Muscle of leg (tissue), 11 donors: ENCODE results near the gene PEX11G. TPM values are rescaled to one million over a fixed set of nuclear protein-coding genes. Genes with fewer than 3 reads are reported as not detected.
"Not testable (repeated sequence)": the region's sequence is repeated elsewhere in the genome, so short reads cannot be mapped to it uniquely, and the experiment has no call there.

Source experiments
- DNase-seq: peaks from one replicate; pipeline ENCODE4 v3.0.0; 2013
- H3K27ac ChIP-seq: one replicate; pipeline ENCODE4 v1.5.1; 2013; ENCODE audit warnings: mild to moderate bottlenecking, low read length, control low read depth
- H3K27me3 ChIP-seq: one replicate; pipeline ENCODE4 v1.6.1; 2013; ENCODE audit warnings: low read length; ENCODE audit not compliant: control insufficient read depth, insufficient read depth
- H3K36me3 ChIP-seq: one replicate; pipeline ENCODE4 v1.6.1; 2013; ENCODE audit warnings: low read length; ENCODE audit not compliant: control insufficient read depth, insufficient read depth
- H3K4me1 ChIP-seq: one replicate; pipeline ENCODE4 v1.6.1; 2013; ENCODE audit warnings: low read length; ENCODE audit not compliant: control insufficient read depth, insufficient read depth
- H3K4me3 ChIP-seq: one replicate; pipeline ENCODE4 v1.5.1; 2013; ENCODE audit warnings: low read length, control low read depth
- H3K9me3 ChIP-seq: replicated peaks from 2 replicates; pipeline ENCODE4 v1.6.1; 2013; ENCODE audit warnings: low read depth, low read length; ENCODE audit not compliant: control insufficient read depth
- WGBS: methylation state at CpG from one replicate; pipeline ENCODE4 v1.1.5; 2013; ENCODE audit warnings: missing lambda C conversion rate; ENCODE audit not compliant: insufficient coverage; 5-methylcytosine and 5-hydroxymethylcytosine counted together
- polyA plus RNA-seq, 8 donors: library from polyadenylated mRNA; unstranded; fragments of 120-200 nt; gene quantifications; one replicate each; pipeline versions ENCODE4 v1.2.1 to v1.2.3, GENCODE V29; 2013; ENCODE audit warnings: inconsistent platforms in 1 of 8, low replicate concordance in 1 of 8; ENCODE audit not compliant: insufficient read length in 8 of 8, insufficient read depth in 1 of 8
- total RNA-seq: library from RNA; stranded (reverse); fragments of 120-200 nt; gene quantifications from one replicate; pipeline ENCODE4 v1.2.4, GENCODE V29; 2013

The PEX11G gene
- total and polyA plus RNA-seq, 9 donors: 2.0 to 3.9 (median 2.5) TPM

DNA sequence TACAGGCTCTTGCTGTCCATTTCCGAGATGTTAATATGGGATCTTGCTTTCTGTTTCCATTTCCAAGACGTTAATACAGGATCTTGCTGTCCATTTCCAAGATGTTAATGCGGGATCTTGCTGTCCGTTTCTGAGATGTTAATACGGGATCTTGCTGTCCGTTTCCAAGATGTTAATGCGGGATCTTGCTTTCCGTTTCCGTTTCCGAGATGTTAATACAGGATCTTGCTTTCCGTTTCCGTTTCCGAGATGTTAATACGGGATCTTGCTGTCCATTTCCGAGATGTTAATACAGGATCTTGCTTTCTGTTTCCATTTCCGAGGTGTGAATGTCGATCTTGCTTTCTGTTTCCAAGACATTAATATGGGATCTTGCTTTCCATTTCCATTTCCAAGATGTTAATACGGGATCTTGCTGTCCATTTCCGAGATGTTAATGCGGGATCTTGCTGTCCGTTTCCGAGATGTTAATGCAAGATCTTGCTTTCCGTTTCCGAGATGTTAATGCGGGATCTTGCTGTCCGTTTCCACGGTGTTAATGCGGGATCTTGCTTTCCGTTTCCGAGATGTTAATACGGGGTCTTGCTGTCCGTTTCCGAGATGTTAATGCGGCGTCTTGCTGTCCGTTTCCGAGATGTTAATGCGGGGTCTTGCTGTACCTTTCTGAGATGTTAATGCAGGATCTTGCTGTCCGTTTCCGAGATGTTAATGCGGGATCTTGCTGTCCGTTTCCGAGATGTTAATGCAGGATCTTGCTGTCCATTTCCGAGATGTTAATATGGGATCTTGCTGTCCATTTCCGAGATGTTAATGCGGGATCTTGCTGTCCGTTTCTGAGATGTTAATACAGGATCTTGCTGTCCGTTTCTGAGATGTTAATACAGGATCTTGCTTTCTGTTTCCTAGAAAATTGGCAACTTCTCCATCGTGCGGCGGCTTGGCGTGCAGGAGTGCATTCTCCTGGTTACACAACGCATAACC lies 38.3 kb downstream of the PEX11G start:
- no peak overlapping the region for H3K4me3 ChIP-seq
- H3K4me1 ChIP-seq: no peaks in the 10 kb centered on the region
- DNase-seq: peak; percentile 24
- WGBS: 90% methylated on average over 53 of the region's 53 CpGs
- H3K9me3 ChIP-seq: peaks cover 37% of the 10 kb centered on the region
- no peaks in the 10 kb centered on the region for H3K27me3 ChIP-seq
- peaks cover 64% of the 10 kb centered on the region for H3K36me3 ChIP-seq
- no peak overlapping the region for H3K27ac ChIP-seq

DNA sequence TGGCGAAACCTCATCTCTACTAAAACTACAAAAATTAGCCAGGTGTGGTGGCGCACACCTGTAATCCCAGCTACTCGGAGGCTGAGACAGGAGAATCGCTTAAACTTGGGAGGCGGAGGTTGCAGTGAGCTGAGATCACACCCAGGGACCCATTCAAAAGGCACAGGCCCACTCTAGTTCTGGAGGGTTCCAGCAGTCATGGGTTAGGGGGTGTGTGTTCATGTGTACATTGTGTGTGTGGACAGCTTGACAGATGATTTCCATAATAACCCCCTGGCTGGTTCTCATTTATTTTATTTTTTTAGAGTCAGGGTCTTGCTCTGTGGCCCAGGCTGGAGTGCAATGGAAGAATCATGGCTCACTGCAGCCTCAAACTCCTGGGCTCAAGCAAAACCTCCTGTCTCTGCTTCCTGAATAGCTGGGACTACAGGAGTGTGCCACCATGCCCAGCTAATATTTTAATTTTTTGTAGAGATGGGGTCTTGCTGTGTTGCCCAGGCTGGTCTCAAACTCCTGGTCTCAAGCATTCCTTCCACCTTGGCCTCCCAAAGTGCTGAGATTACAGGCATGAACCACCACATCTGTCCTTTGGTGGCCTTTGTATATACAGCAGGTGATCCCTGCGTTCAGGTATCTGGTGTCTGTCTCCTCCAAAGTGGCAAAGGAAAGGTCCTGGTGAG lies 39.3 kb downstream of the PEX11G start:
- Histone ChIP-seq H3K9me3 (peaks cover 29% of the 10 kb centered on the region), H3K36me3 (peaks cover 62% of the 10 kb centered on the region)
- not testable (repeated sequence) for DNase-seq, H3K27ac ChIP-seq, H3K4me3 ChIP-seq, H3K27me3 ChIP-seq, H3K4me1 ChIP-seq
- WGBS: 100% methylated on average over 3 of the region's 6 CpGs

- no peak for DNase-seq
- H3K9me3 ChIP-seq: peaks cover 18% of the 10 kb centered on the region
- H3K27ac ChIP-seq: no peak overlapping the region
- peaks cover 60% of the 10 kb centered on the region for H3K36me3 ChIP-seq
- 91% methylated on average over 4 of the region's 6 CpGs for WGBS
- no peak overlapping the region for H3K4me3 ChIP-seq
- H3K4me1 ChIP-seq: no peaks in the 10 kb centered on the region
- no peaks in the 10 kb centered on the region for H3K27me3 ChIP-seq
Measured at GRCh38 chr19:7447648-7448047, 41.2 kb downstream of the PEX11G start.

DNA sequence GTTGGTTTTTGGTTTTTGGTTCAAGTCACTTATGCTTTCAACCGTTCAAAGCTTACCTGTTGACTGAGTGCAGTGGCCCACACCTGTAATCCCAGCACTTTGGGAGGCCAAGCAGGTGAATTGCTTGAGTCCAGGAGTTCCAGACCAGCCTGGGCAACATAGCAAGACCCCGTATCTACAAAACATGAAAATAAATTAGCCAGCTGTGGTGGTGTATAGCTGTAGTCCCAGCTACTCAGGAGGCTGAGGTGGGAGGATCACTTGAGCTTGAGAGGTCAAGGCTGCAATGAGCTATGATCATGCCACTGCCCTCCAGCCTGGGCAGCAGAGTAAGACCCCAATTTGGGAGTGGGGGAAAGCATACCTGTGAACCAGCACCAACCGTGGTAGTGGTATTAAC lies 43.7 kb downstream of the PEX11G start:
- H3K4me1 ChIP-seq: no peaks in the 10 kb centered on the region
- H3K4me3 ChIP-seq: no peak overlapping the region
- no peak overlapping the region for H3K27ac ChIP-seq
- DNase-seq: no peak
- 100% methylated on average over 1 of the region's 3 CpGs for WGBS
- peaks cover 73% of the 10 kb centered on the region for H3K36me3 ChIP-seq
- H3K9me3 ChIP-seq: peaks cover 7% of the 10 kb centered on the region
- H3K27me3 ChIP-seq: no peaks in the 10 kb centered on the region

DNA sequence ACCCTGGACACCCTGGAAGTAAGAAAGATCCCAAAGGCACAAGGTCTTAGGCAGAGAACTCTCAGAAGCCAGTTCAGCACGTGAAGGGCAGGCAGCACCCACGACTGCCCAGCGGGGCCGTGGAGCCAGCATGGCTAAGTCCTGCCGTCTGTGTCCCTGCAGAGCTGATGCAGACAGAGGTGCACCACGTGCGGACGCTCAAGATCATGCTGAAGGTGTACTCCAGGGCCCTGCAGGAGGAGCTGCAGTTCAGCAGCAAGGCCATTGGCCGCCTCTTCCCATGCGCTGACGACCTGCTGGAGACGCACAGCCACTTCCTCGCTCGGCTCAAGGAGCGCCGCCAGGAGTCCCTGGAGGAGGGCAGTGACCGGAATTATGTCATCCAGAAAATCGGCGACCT lies 44.8 kb downstream of the PEX11G start:
- Histone ChIP-seq H3K9me3 (peaks cover under 1% of the 10 kb centered on the region), H3K4me1 (no peaks in the 10 kb centered on the region), H3K4me3 (no peak overlapping the region), H3K27ac (no peak overlapping the region), H3K27me3 (no peaks in the 10 kb centered on the region), H3K36me3 (peaks cover 68% of the 10 kb centered on the region)
- WGBS: 88% methylated on average over 19 of the region's 19 CpGs
- no peak for DNase-seq

DNA sequence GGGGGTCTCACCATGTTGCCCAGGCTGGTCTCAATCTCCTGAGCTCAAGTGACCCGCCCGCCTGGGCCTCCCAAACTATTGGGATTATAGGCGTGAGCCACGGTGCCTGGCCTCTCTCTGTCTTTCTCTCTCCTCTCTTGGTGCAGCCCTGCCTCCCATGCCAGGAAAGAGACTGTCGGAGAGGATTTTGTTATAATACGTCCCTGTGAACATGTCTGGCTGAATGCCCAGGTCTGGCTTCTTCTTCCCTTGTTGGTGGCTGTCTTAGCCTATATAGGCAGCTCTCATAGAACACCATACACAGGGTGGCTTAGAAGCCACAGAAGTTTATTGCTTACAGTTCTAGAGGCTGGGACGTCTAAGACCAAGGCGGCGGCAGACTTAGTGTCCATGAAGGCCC lies 46.4 kb downstream of the PEX11G start:
- H3K4me3 ChIP-seq: no peak overlapping the region
- H3K4me1 ChIP-seq: no peaks in the 10 kb centered on the region
- H3K9me3 ChIP-seq: no peaks in the 10 kb centered on the region
- H3K27ac ChIP-seq: no peak overlapping the region
- peaks cover 54% of the 10 kb centered on the region for H3K36me3 ChIP-seq
- H3K27me3 ChIP-seq: no peaks in the 10 kb centered on the region
- DNase-seq: peak; percentile 66
- WGBS: 36% methylated on average over 5 of the region's 9 CpGs

- Histone ChIP-seq H3K27ac (no peak overlapping the region), H3K36me3 (peaks cover 51% of the 10 kb centered on the region), H3K27me3 (no peaks in the 10 kb centered on the region), H3K4me3 (no peak overlapping the region), H3K9me3 (no peaks in the 10 kb centered on the region), H3K4me1 (no peaks in the 10 kb centered on the region)
- no peak for DNase-seq
- WGBS: 86% methylated on average over 7 of the region's 21 CpGs
Measured at GRCh38 chr19:7441468-7442146, 47.2 kb downstream of the PEX11G start.

GRCh38 chr19:7440188-7440975 lies 48.5 kb downstream of the PEX11G start:
- Histone ChIP-seq H3K27ac (no peak overlapping the region), H3K9me3 (no peaks in the 10 kb centered on the region), H3K4me1 (no peaks in the 10 kb centered on the region), H3K4me3 (no peak overlapping the region), H3K36me3 (peaks cover 46% of the 10 kb centered on the region), H3K27me3 (no peaks in the 10 kb centered on the region)
- no peak for DNase-seq
- 88% methylated on average over 39 of the region's 43 CpGs for WGBS

DNA sequence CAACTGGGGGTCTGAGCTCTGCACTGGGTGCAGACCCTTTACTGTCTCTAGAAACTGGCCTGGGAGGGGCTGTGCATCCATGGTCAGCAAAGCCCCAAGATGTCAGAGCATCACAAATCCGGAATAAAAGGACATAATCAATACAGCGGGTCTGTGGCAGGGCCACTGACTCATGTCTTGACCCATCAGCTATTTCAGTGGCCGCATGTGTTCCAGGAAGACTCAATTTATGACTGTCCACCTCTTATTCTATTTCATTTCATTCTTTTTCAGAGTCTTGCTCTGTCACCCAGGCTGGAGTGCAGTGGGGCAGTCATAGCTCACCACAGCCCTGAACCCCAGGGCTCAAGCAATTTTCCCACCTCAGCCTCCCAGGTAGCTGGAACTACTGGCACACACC lies 53.2 kb downstream of the PEX11G start:
- Histone ChIP-seq H3K36me3 (peaks cover 8% of the 10 kb centered on the region), H3K4me1 (no peaks in the 10 kb centered on the region), H3K27ac (no peak overlapping the region), H3K4me3 (no peak overlapping the region), H3K27me3 (no peaks in the 10 kb centered on the region), H3K9me3 (no peaks in the 10 kb centered on the region)
- DNase-seq: no peak
- WGBS: 91% methylated on average over 3 of the region's 3 CpGs
